Measurements from ENCODE around the gene FNDC3B. TPM values are rescaled to one million over a fixed set of nuclear protein-coding genes. Genes with fewer than 3 reads are reported as not detected.
"Not testable (repeated sequence)": the region's sequence is repeated elsewhere in the genome, so short reads cannot be mapped to it uniquely, and the experiment has no call there.

FNDC3B gene
- 10 to 100 TPM in 1 of 2 experiments, 1 to 10 TPM in 1; 9.2 to 13.5 TPM for total RNA-seq

DNA sequence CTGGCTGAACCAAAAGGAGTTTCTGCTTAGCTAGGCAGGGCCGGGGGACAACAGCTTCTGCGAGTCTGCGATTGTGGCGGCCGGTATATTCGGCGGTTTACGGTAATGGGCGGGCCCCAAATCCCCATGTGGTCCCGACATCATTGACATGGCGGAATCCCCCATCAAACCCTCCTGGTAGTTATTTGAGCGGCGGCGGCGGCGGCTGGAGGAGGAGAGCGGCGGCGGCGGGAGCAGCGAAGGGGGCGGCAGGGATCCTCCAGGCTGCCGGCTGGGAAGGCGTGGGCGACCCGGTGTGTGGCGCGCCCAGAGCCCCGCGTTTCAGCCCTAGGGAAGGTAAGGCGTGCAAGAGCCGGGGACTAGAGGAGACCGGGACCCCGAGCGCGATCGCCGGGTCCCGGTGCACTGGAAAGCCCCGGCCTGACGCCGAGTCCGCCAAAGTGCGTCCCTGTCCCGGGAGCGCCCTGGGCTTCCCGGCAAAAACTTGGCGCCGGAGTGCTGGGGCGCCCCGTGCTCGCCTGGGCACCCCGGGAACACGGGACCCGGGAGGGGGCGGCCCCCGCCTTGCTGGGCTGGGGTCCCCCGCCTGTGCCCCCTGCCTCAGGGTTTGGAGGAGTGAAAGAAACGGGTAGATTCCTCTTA lies at the start of gene FNDC3B:
FNDC3B (plus strand) TSS at position 143 of the 642 bp plus-strand sequence. CDS start 72,902 bp downstream, outside the sequence.
- CTCF ChIA-PET, result interaction anchor here (0.8 to 1.6 kb wide), 3 partner anchors 11 to 300 kb away, joined by 3 to 6 read pairs (median 3); no protein-coding TSS in a partner anchor
- peaks cover 21% of the 10 kb centered on the region for H3K4me1 Mint-ChIP-seq (ENCODE audit: low read depth)
- no peaks in the 10 kb centered on the region for H3K9me3 Mint-ChIP-seq
- H3K27ac Mint-ChIP-seq, result peak within 1 kb of the TSS; percentile 89
- intact Hi-C loops (cut with micrococcal nuclease), result loop anchor here (1.0 to 10.0 kb wide), 9 partner anchors 68 to 795 kb away; partner anchors contain the start of genes ECT2 and PLD1
- peaks cover 1% of the 10 kb centered on the region for H3K36me3 Mint-ChIP-seq (ENCODE audit: low read depth)
- peak within 1 kb of the TSS; percentile 91 for H3K4me3 Mint-ChIP-seq
- DNase-seq, result peak; percentile 96
- no peaks in the 10 kb centered on the region for H3K27me3 Mint-ChIP-seq (ENCODE audit: low read depth)

DNA sequence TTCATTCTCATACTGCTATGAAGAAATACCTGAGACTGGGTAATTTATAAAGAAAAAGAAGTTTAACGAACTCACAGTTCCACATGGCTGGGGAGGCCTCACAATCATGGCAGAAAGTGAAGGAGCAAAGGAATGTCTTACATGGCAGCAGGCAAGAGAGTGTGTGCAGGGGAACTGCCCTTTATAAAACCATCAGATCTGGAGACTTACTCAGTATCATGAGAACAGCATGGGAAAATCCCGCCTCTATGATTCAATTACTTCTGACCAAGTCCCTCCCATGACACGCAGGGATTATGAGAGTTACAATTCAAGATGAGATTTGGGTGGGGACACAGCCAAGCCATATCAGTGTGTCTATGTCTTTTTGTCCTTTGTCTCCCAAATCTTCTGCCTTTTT lies 49.1 kb upstream of the FNDC3B start:
- H3K36me3 Mint-ChIP-seq (ENCODE audit: low read depth); H3K4me3 Mint-ChIP-seq; H3K27ac Mint-ChIP-seq; intact Hi-C loops (cut with micrococcal nuclease); H3K4me1 Mint-ChIP-seq (ENCODE audit: low read depth); H3K27me3 Mint-ChIP-seq (ENCODE audit: low read depth); DNase-seq; H3K9me3 Mint-ChIP-seq: not testable (repeated sequence)
- CTCF ChIA-PET, result interaction anchor here (0.7 kb wide), 1 partner anchor 54 kb away, joined by 3 read pairs; no protein-coding TSS in a partner anchor

DNA sequence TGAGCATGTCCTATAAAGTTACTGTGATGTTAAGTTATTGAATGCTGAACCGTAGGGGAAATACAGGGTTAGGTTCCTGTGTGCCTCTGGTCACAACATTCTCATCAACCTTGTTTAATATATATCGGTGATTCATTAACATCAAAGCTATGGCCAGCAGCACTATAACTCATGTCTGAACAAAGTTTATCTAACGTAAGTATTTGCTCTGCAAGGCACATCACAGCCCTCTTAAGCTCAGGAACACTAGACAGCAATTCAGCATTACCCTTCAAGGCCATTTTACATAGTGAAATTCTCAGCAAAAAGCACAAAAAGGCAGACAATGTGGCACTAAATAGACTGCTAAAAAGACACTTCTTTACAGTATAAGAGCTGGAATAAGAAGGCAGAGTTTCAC lies 48.2 kb upstream of the FNDC3B start:
- Mint-ChIP-seq H3K36me3 (ENCODE audit: low read depth) (no peaks in the 10 kb centered on the region), H3K27ac (no peak overlapping the region), H3K27me3 (ENCODE audit: low read depth) (no peaks in the 10 kb centered on the region), H3K4me3 (no peak overlapping the region), H3K4me1 (ENCODE audit: low read depth) (peaks cover 2% of the 10 kb centered on the region), H3K9me3 (peaks cover 3% of the 10 kb centered on the region)
- DNase-seq, result no peak
- CTCF ChIA-PET, result no interaction called here
- intact Hi-C loops (cut with micrococcal nuclease), result no loop called here

DNA sequence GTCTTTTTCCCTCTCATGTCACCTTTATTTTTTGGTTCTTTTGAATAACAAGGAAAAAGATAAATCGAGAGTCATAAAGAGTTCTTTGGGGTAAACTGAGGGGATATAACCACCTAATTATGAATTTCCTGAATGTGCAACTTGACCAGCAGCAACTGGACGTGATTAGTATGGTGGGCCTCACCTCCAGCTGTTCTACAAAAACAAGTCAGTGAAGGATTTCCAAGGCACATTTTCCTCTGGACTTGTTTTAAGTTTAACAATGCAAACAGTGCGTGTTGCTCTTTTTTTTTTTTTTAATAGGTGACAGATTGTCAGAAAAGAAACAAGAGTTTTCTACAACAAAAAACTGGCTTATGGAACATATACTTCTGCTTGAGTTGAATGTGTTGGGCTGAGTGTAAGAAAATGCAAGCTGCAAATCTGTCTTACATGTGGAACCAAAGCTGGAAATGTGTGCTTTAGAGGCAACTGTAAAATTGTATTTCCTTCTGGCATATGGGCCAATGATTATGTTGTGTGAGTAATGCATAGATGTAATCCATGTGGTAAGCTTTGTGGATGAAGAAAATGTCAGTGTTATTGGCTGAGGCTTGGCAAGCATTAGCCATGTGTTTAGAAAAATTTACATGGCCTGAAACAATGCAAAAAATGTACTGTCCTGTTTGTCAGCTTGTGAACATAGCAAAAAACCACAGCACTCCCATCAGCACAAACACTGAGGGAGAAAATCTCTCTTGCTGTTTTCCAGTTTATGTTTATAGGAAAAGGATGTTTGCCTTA lies 44.5 kb upstream of the FNDC3B start:
- no peak overlapping the region for H3K4me3 Mint-ChIP-seq
- peaks cover 8% of the 10 kb centered on the region for H3K4me1 Mint-ChIP-seq (ENCODE audit: low read depth)
- CTCF ChIA-PET, result interaction anchor here (0.7 kb wide), 2 partner anchors 43 to 602 kb away, joined by 3 read pairs; no protein-coding TSS in a partner anchor

GRCh38 chr3:171995486-171995885 lies 43.9 kb upstream of the FNDC3B start:
- no peak overlapping the region for H3K4me3 Mint-ChIP-seq
- peaks cover 8% of the 10 kb centered on the region for H3K4me1 Mint-ChIP-seq (ENCODE audit: low read depth)
- no peaks in the 10 kb centered on the region for H3K27me3 Mint-ChIP-seq (ENCODE audit: low read depth)
- peaks cover 7% of the 10 kb centered on the region for H3K9me3 Mint-ChIP-seq
- intact Hi-C loops (cut with micrococcal nuclease), result no loop called here
- H3K36me3 Mint-ChIP-seq (ENCODE audit: low read depth), result no peaks in the 10 kb centered on the region
- CTCF ChIA-PET, result no interaction called here
- H3K27ac Mint-ChIP-seq, result no peak overlapping the region
- no peak for DNase-seq

More for the DNA sequence above, 44.5 kb upstream of the FNDC3B start:
- Mint-ChIP-seq H3K27ac (no peak overlapping the region), H3K9me3 (peaks cover 9% of the 10 kb centered on the region), H3K27me3 (ENCODE audit: low read depth) (no peaks in the 10 kb centered on the region), H3K36me3 (ENCODE audit: low read depth) (no peaks in the 10 kb centered on the region)
- intact Hi-C loops (cut with micrococcal nuclease), result no loop called here
- no peak for DNase-seq

DNA sequence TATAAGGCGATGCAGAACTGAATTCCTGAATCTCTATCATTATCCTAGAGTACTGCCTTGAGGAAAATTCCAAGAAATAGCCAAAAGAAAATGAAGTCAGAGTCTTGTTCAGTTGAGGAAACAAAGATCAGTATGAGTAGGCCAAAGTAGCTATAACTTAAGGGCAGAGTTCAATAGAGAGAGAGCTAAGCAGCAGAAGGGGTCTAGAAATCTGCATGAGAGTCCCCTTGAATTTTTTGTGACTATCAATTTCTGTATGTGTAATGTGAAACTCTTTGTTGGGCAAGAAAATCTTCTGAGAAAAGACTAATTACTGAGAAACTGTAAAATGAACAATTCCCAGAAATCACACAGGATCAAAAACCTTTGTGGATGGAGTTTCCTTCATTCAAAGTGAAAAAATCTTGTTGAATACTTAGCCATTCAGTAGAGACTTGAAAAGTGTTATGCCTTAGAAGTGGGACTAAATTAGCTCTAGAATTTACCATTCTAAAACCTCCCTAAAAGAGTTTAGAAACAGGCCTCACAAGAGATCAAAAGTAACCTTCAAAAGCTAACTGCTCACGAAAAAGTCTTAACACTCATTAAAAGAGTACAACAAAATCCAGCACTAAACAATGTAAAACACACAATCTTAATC lies 43.1 kb upstream of the FNDC3B start:
- intact Hi-C loops (cut with micrococcal nuclease), result no loop called here
- H3K27me3 Mint-ChIP-seq (ENCODE audit: low read depth), result no peaks in the 10 kb centered on the region
- H3K4me3 Mint-ChIP-seq, result no peak overlapping the region
- H3K9me3 Mint-ChIP-seq, result peaks cover 7% of the 10 kb centered on the region
- no peaks in the 10 kb centered on the region for H3K36me3 Mint-ChIP-seq (ENCODE audit: low read depth)
- H3K4me1 Mint-ChIP-seq (ENCODE audit: low read depth), result peaks cover 8% of the 10 kb centered on the region
- no peak for DNase-seq
- CTCF ChIA-PET, result no interaction called here
- H3K27ac Mint-ChIP-seq, result no peak overlapping the region

DNA sequence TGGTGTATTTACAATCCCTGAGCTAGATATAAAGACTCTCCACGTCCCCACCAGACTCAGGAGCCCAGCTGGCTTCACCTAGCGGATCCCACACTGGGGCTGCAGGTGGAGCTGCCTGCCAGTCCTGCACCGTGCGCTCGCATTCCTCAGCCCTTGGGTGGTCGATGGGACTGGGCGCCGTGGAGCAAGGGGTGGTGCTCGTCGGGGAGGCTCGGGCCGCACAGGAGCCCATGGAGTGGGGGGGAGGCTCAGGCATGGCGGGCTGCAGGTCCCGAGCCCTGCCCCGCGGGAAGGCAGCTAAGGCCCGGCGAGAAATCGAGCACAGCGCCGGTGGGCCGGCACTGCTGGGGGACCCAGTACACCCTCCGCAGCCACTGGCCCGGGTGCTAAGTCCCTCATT lies 40.6 kb upstream of the FNDC3B start:
- intact Hi-C loops (cut with micrococcal nuclease); H3K4me1 Mint-ChIP-seq (ENCODE audit: low read depth); H3K4me3 Mint-ChIP-seq; DNase-seq; H3K27ac Mint-ChIP-seq; H3K36me3 Mint-ChIP-seq (ENCODE audit: low read depth); H3K27me3 Mint-ChIP-seq (ENCODE audit: low read depth): not testable (repeated sequence)
- H3K9me3 Mint-ChIP-seq, result peaks cover 12% of the 10 kb centered on the region
- CTCF ChIA-PET, result interaction anchor here (0.6 kb wide), 1 partner anchor 43 kb away, joined by 3 read pairs; no protein-coding TSS in a partner anchor

DNA sequence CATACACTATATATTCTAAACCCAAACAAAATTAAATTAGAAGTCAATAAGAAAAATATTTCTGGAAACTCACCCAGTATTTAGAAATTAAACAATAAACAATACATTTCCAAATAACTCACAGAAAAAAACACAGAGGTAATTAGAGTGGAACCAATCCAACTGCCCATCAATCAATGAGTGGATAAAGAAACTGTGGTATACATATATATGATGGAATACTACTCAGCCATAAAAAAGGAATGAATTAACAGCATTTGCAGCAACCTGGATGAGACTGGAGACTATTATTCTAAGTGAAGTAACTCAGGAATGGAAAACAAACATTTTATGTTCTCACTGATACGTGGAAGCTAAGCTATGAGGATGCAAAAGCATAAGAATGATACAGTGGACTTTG lies 37.8 kb upstream of the FNDC3B start:
- H3K9me3 Mint-ChIP-seq; H3K4me1 Mint-ChIP-seq (ENCODE audit: low read depth); CTCF ChIA-PET; DNase-seq; H3K36me3 Mint-ChIP-seq (ENCODE audit: low read depth); H3K27me3 Mint-ChIP-seq (ENCODE audit: low read depth); H3K27ac Mint-ChIP-seq; H3K4me3 Mint-ChIP-seq; intact Hi-C loops (cut with micrococcal nuclease): not testable (repeated sequence)

DNA sequence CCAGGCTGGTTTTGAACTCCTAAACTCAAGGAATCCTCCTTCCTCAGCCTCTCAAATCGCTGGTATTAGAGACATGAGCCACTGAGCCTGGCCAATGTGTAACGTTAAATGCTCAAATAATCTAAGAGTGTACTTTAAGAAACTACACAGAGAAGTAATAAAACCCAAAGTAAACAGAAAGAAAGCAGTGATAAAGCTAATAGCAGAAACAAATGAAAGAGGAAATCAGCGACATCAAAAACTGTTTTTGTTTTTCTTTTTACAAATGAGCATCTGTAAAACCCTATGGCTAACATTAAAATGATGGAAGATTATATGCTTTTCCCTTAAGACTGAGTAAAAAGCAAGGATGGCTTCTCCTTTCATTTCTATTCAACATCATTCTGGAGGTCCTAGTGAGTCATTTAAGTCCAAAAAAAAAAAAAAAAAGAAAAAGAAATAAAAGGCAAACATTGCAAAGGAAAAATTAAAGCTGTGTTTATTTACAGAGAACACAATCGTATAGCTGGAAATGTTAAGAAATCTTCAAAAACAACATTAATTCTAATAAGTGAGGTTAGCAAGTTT lies 36.8 kb upstream of the FNDC3B start:
- CTCF ChIA-PET, result interaction anchor here (0.6 to 0.7 kb wide), 2 partner anchors 160 to 322 kb away, joined by 4 read pairs; no protein-coding TSS in a partner anchor
- peaks cover 4% of the 10 kb centered on the region for H3K9me3 Mint-ChIP-seq
- H3K27ac Mint-ChIP-seq, result no peak overlapping the region
- H3K4me3 Mint-ChIP-seq, result no peak overlapping the region
- DNase-seq, result no peak
- H3K27me3 Mint-ChIP-seq (ENCODE audit: low read depth), result no peaks in the 10 kb centered on the region
- intact Hi-C loops (cut with micrococcal nuclease), result no loop called here
- H3K4me1 Mint-ChIP-seq (ENCODE audit: low read depth), result no peaks in the 10 kb centered on the region
- no peaks in the 10 kb centered on the region for H3K36me3 Mint-ChIP-seq (ENCODE audit: low read depth)

DNA sequence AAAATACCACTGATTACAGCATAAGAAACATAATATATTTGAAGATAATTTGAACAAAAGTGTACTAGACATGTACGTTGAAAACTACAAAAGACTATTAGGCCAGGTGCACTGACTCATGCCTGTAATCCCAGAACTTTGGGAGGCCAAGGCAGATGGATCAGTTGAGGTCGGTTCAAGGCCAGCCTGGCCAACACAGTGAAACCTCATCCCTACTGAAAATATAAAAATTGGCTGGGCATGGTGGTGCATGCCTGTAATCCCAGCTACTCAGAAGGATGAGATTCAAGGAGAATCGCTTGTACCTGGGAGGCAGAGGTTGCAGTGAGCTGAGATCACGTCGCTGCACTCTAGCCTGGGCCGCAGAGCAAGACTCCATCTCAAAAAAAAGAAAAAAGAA lies 36.2 kb upstream of the FNDC3B start:
- Mint-ChIP-seq H3K4me1 (ENCODE audit: low read depth) (no peaks in the 10 kb centered on the region), H3K36me3 (ENCODE audit: low read depth) (no peaks in the 10 kb centered on the region), H3K27me3 (ENCODE audit: low read depth) (no peaks in the 10 kb centered on the region), H3K9me3 (peaks cover 4% of the 10 kb centered on the region), H3K27ac (no peak overlapping the region), H3K4me3 (no peak overlapping the region)
- no peak for DNase-seq
- CTCF ChIA-PET, result interaction anchor here (0.7 kb wide), 1 partner anchor 321 kb away, joined by 4 read pairs; no protein-coding TSS in a partner anchor
- intact Hi-C loops (cut with micrococcal nuclease), result no loop called here

GRCh38 chr3:172007065-172007370 lies 32.4 kb upstream of the FNDC3B start:
- intact Hi-C loops (cut with micrococcal nuclease), result no loop called here
- no peak for DNase-seq
- no peaks in the 10 kb centered on the region for H3K4me1 Mint-ChIP-seq (ENCODE audit: low read depth)
- no peak overlapping the region for H3K27ac Mint-ChIP-seq
- CTCF ChIA-PET, result interaction anchor here (0.6 kb wide), 1 partner anchor 62 kb away, joined by 3 read pairs; no protein-coding TSS in a partner anchor
- H3K9me3 Mint-ChIP-seq, result no peaks in the 10 kb centered on the region
- no peaks in the 10 kb centered on the region for H3K36me3 Mint-ChIP-seq (ENCODE audit: low read depth)
- H3K4me3 Mint-ChIP-seq, result no peak overlapping the region
- no peaks in the 10 kb centered on the region for H3K27me3 Mint-ChIP-seq (ENCODE audit: low read depth)

- no peak for DNase-seq
- H3K27ac Mint-ChIP-seq, result no peak overlapping the region
- H3K36me3 Mint-ChIP-seq (ENCODE audit: low read depth), result no peaks in the 10 kb centered on the region
- H3K4me3 Mint-ChIP-seq, result no peak overlapping the region
- H3K9me3 Mint-ChIP-seq, result no peaks in the 10 kb centered on the region
- CTCF ChIA-PET, result no interaction called here
- H3K4me1 Mint-ChIP-seq (ENCODE audit: low read depth), result no peaks in the 10 kb centered on the region
- intact Hi-C loops (cut with micrococcal nuclease), result no loop called here
- no peaks in the 10 kb centered on the region for H3K27me3 Mint-ChIP-seq (ENCODE audit: low read depth)
Measured at GRCh38 chr3:172009803-172010202, 29.6 kb upstream of the FNDC3B start.
